Activated naive CD4-positive, alpha-beta T cell treated with Interleukin-2 at 50 U/mL for 16 hours (primary cell): ENCODE measurements around the gene MDM4.
"Not testable (repeated sequence)": the region's sequence is repeated elsewhere in the genome, so short reads cannot be mapped to it uniquely, and the experiment has no call there.

Experiments
- DNase-seq: peaks from one replicate; pipeline ENCODE4 v3.0.0-alpha.2; 2020

MDM4 gene

GRCh38 chr1:204520834-204521709, 4.9 kb downstream of the MDM4 start:
- DNase-seq: peak; percentile 51

- not testable (repeated sequence) for DNase-seq
Measured at GRCh38 chr1:204521941-204522521, 5.8 kb downstream of the MDM4 start.

GRCh38 chr1:204523605-204524215, 7.5 kb downstream of the MDM4 start:
- DNase-seq: no peak

- no peak for DNase-seq
Measured at GRCh38 chr1:204524986-204525385, 8.8 kb downstream of the MDM4 start.

- no peak for DNase-seq
Measured at GRCh38 chr1:204528241-204528640, 12.0 kb downstream of the MDM4 start.

GRCh38 chr1:204528677-204529076, 12.5 kb downstream of the MDM4 start:
- no peak for DNase-seq

GRCh38 chr1:204529371-204529895, 13.2 kb downstream of the MDM4 start:
- DNase-seq: no peak

GRCh38 chr1:204530932-204531331, 14.7 kb downstream of the MDM4 start:
- DNase-seq: no peak

GRCh38 chr1:204532832-204533231, 16.6 kb downstream of the MDM4 start:
- no peak for DNase-seq

GRCh38 chr1:204541626-204542025, 25.4 kb downstream of the MDM4 start:
- DNase-seq: no peak

- no peak for DNase-seq
Measured at GRCh38 chr1:204544321-204544720, 28.1 kb downstream of the MDM4 start.

- no peak for DNase-seq
Measured at GRCh38 chr1:204545202-204545601, 29.0 kb downstream of the MDM4 start.

- no peak for DNase-seq
Measured at GRCh38 chr1:204545881-204546280, 29.7 kb downstream of the MDM4 start.

- DNase-seq: no peak
Measured at GRCh38 chr1:204548265-204548664, 32.1 kb downstream of the MDM4 start.

- no peak for DNase-seq
Measured at GRCh38 chr1:204549313-204549712, 33.1 kb downstream of the MDM4 start.

GRCh38 chr1:204550926-204551325, 34.7 kb downstream of the MDM4 start:
- DNase-seq: no peak

- no peak for DNase-seq
Measured at GRCh38 chr1:204556458-204557052, 40.3 kb downstream of the MDM4 start.

GRCh38 chr1:204558467-204558866, 42.3 kb downstream of the MDM4 start:
- DNase-seq: no peak

GRCh38 chr1:204560002-204560401, 43.8 kb downstream of the MDM4 start:
- not testable (repeated sequence) for DNase-seq

- DNase-seq: no peak
Measured at GRCh38 chr1:204560590-204561150, 44.5 kb downstream of the MDM4 start.

- no peak for DNase-seq
Measured at GRCh38 chr1:204562075-204562990, 46.1 kb downstream of the MDM4 start.

GRCh38 chr1:204563307-204563706, 47.1 kb downstream of the MDM4 start:
- DNase-seq: no peak
